Neural progenitor cell (in vitro differentiated cells): ENCODE results near the gene AIMP1. TPM values are rescaled to one million over a fixed set of nuclear protein-coding genes. Genes with fewer than 3 reads are reported as not detected.

Experiments
- total RNA-seq: library from RNA; depleted of rRNA; stranded (reverse); fragments of >200 nt; gene quantifications from 2 replicates; pipeline ENCODE4 v1.2.3, GENCODE V29; 2015; ENCODE audit warnings: low replicate concordance

The AIMP1 gene
- total RNA-seq, 1 donor from 2014 or later: 64.2 TPM

Other genes with a start within 250 kb of the AIMP1 start
- 57.7 and 69.8 TPM in 2 replicates for gene TBCK, start 341 bp upstream of the AIMP1 start, total RNA-seq
- gene GIMD1, start 52.2 kb downstream of the AIMP1 start, total RNA-seq: not detected in 2 replicates